DND-41 (cell line): ENCODE results near the gene SERPINH1.

Experiments
- CTCF ChIP-seq: IDR thresholded peaks from 2 replicates; pipeline ENCODE4 v1.5.1; 2012; ENCODE audit warnings: borderline replicate concordance, low read length, moderate library complexity, mild to moderate bottlenecking; ENCODE audit not compliant: poor library complexity, severe bottlenecking; ENCODE audit errors: extremely low read depth
- EZH2 ChIP-seq: IDR thresholded peaks from 3 replicates; pipeline ENCODE4 v1.6.1; 2012; ENCODE audit warnings: borderline replicate concordance, low read depth, mild to moderate bottlenecking, moderate library complexity, low read length, inconsistent platforms; ENCODE audit not compliant: severe bottlenecking

- TF ChIP-seq CTCF (no peak), EZH2 (no peak)
Observed at GRCh38 chr11:75516886-75517285, 45.2 kb upstream of the SERPINH1 start.
